Epithelial cell of esophagus (primary cell): ENCODE results near the gene NEDD4L.
A peak's percentile ranks its signal among the peaks of the same experiment; 100 is the strongest.

Experiments
- DNase-seq: peaks from one replicate; pipeline ENCODE4 v3.0.0; 2010; ENCODE audit warnings: low read depth
- H3K4me3 ChIP-seq: 2 replicates; pipeline ENCODE4 v1.5.1; 2011; ENCODE audit warnings: mild to moderate bottlenecking, low read length, control low read depth
- TF ChIP-seq, protein P1 (sequence below): IDR thresholded peaks from 2 replicates; pipeline ENCODE4 v1.5.1; 2011; ENCODE audit warnings: low read depth, mild to moderate bottlenecking, low read length, control low read depth, inconsistent platforms; ENCODE audit not compliant: insufficient read depth; ENCODE audit errors: missing control alignments

The NEDD4L gene

DNA sequence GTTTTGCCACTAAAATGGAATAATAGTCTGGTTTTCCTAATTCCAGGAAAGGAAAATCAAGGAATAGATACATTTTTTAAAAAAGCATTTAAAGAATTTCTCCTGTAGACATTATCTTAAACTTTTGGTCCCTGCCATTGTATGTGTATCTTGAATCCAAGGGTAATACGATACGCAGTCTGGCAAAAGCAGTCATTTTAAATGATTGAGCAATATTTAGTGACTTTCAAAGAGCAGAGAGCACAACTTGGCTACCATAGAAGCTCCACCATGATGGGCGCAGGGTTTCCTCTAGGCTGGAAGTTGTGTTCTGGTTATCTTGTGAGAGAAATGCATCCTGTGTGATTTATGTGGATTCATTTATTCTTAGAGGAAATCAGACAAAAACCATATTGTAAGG lies 92.9 kb downstream of the NEDD4L start:
- DNase-seq: no peak
- TF ChIP-seq, protein P1, sequence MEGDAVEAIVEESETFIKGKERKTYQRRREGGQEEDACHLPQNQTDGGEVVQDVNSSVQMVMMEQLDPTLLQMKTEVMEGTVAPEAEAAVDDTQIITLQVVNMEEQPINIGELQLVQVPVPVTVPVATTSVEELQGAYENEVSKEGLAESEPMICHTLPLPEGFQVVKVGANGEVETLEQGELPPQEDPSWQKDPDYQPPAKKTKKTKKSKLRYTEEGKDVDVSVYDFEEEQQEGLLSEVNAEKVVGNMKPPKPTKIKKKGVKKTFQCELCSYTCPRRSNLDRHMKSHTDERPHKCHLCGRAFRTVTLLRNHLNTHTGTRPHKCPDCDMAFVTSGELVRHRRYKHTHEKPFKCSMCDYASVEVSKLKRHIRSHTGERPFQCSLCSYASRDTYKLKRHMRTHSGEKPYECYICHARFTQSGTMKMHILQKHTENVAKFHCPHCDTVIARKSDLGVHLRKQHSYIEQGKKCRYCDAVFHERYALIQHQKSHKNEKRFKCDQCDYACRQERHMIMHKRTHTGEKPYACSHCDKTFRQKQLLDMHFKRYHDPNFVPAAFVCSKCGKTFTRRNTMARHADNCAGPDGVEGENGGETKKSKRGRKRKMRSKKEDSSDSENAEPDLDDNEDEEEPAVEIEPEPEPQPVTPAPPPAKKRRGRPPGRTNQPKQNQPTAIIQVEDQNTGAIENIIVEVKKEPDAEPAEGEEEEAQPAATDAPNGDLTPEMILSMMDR: no peak
- H3K4me3 ChIP-seq: no peak overlapping the region

DNA sequence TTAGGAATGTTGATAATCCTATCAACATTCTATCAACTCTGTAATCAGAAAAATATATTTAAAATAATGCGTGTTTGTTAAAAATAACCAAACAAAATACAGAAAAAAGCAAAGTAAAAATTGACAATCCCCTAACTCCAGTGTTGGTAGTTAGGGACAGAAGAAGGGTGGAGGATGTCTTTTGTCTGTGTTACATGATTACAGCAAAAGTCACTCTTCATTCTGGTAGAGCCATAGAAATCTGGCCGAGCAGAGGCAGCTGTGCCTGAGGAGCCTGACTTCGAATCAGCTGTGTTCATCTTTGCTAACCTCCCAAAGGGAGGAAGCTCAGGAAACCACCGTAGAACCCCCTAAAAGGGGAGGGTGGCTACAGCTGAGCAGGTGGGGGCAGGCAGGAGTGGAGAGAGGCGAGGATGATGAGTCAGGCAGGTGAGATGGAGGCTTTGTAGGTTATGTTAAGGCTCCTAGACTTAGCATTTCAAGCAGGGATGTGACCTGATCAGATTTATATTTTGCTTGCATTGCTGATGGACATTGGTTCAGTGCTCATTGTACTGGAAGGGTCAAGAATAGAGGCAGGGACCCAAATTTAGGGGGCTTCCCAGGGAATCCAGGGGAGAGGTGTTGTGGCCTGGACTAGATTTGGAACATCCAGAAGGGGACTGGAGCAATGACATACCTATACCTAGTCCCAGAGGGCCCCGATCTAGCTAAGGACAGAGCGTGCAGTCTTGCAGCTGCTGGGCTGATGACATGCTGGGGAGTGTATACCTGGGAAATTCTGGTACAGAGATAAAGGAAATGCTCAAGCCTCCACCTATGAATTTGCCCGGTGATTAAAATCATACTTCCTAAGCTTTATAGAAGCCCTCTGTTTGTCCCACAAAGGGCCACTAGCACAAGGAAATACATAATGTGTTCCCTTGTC lies 95.7 kb downstream of the NEDD4L start:
- peak; percentile 27 for DNase-seq
- H3K4me3 ChIP-seq: no peak overlapping the region
- TF ChIP-seq, protein P1: no peak

DNA sequence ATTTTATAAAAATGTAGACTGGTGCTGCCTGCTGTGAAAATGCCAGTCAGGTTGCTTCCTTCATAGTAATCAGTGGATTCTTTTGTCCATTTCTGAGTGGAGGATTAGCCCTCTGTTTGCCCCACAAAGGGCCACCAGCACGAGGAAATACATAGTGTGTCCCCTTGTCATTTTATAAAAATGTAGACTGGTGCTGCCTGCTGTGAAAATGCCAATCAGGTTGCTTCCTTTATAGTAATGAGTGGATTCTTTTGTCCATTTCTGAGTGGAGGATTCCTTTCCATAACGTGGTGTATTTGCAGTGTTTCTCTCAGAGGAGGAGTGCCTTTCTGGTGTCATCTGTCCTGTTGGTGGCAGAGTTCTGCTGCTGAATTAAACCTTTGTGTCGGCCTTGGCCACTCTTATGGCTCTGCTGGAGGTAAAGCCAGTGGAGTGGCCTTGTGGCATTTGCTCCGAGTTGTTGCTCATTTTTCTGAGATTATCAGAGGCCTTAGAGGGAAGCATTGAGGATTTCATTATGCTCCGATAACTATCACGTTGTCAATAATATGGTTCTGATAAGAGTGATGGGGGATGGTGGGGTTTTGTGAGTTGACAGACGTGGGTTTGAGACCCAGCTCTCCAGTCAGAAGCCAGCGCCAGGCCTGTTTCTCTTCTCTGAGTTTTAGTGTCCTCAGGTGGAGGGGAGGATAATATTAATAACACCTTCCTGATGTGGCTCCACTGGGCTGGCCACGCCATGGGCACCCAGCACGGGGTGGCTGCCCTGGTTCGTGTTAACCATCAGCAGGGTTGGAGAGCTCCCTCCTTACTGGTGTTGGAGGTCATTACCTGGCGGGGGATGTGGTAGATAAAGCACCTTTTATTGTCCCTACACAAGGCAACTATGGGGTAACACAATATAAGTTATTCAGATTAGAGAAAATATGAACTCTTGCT lies 96.6 kb downstream of the NEDD4L start:
- TF ChIP-seq, protein P1: no peak
- no peak for DNase-seq
- no peak overlapping the region for H3K4me3 ChIP-seq

DNA sequence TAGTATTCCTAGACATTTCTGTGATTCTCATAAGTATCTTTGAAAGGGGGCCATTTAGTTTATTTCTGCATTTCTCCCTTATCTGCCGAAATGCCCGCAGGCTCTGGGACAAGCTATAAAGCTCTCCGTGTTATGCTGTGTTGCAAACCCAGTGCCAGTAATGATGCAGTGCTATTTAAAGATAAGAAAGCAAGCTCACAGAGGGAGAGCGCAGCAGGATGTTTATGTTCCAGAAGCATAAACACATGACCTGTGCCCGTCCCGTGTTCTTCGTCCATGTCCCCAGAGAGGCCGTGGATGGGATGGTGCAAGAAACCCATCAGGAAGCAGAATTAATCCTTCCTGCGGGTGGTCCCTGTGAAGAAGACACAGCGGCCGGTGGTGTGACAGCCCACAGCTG lies 99.4 kb downstream of the NEDD4L start:
- no peak overlapping the region for H3K4me3 ChIP-seq

DNA sequence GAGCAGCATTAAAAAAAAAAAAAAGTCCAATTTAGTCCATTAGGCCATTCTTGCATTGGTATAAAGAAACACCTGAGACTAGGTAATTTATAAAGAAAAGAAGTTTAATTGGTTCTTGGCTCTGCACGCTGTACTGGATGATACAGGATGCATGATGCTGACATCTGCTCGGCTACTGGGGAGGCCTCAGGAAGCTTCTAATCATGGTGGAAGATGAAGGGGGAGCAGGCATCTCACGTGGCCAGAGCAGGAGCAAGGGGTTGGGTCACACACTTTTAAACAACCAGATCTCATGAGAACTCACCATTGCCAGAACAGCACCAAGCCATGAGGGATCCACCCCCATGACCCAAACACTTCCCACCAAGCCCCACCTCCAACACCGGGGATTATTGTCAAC lies 100.1 kb downstream of the NEDD4L start:
- no peak for DNase-seq
- H3K4me3 ChIP-seq: no peak overlapping the region
- TF ChIP-seq, protein P1: no peak

More for the DNA sequence above, 99.4 kb downstream of the NEDD4L start:
- TF ChIP-seq, protein P1: no peak
- DNase-seq: no peak

DNA sequence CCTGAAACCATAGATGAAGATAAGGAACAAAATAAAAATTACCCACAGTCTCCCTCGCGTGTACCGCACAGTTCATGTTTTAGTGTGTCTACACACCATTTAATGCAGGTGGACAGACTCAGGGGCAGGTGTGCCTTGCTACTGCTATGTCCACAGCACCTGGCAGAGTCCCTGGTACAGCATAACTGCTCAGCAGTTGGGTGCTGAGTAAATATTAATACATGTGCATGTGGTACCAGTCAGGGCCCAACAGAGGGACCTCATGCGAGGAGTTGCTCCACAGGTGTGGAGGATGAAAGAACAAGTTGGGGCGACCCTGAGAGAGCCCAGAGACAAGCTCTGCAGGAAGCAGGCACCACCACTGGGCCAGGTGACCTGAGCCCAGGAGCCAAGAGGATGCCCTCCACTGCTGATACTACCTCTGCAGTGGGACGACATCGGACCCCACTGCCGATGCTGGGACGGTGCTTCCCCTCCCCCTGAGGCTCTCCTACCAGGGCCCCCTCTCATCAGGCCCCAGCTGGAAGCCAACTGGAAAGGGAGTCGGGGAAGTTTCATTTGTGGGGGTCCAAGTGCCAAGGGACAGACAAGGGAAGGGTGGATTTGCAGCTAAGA lies 100.8 kb downstream of the NEDD4L start:
- DNase-seq: no peak
- TF ChIP-seq, protein P1: peak; percentile 6
- H3K4me3 ChIP-seq: no peak overlapping the region
